ENCODE data around the gene GBF1. TPM values are rescaled to one million over a fixed set of nuclear protein-coding genes. Genes with fewer than 3 reads are reported as not detected.

The GBF1 gene
- total RNA-seq, 2 donors from 2014 or later: 53.1 to 59.1 TPM

GRCh38 chr10:102354451-102354850 lies 109.1 kb downstream of the GBF1 start:
- Histone ChIP-seq H3K27ac (no peak overlapping the region), H3K4me3 (no peak overlapping the region), H3K4me1 (replicated peaks) (no peaks in the 10 kb centered on the region), H3K27me3 (replicated peaks; ENCODE audit: insufficient read depth) (no peaks in the 10 kb centered on the region), H3K36me3 (peaks cover 6 to 11% of the 10 kb centered on the region in 2 donors), H3K9me3 (no peaks in the 10 kb centered on the region)
- DNase-seq (ENCODE audit: low spot score): no peak
- 82% methylated on average over 3 of the region's 3 CpGs for WGBS
- TF ChIP-seq CTCF (IDR thresholded peaks at IDR 0.05) (no peak), POLR2A (IDR thresholded peaks at IDR 0.05) (no peak), POLR2AphosphoS5 (IDR thresholded peaks at IDR 0.05) (no peak)
- intact Hi-C loops (cut with DNase I): loop anchor here (5.0 kb wide), 1 partner anchor 187 kb away; no protein-coding TSS in a partner anchor

GRCh38 chr10:102358712-102359382 lies 113.5 kb downstream of the GBF1 start:
- H3K4me1 ChIP-seq (replicated peaks): no peaks in the 10 kb centered on the region
- H3K27ac ChIP-seq: no peak overlapping the region
- no peaks in the 10 kb centered on the region for H3K9me3 ChIP-seq
- DNase-seq (ENCODE audit: low spot score): no peak
- no peaks in the 10 kb centered on the region for H3K27me3 ChIP-seq (replicated peaks; ENCODE audit: insufficient read depth)
- H3K36me3 ChIP-seq: peaks cover 9 to 34% of the 10 kb centered on the region in 2 donors
- TF ChIP-seq POLR2A (IDR thresholded peaks at IDR 0.05) (no peak), POLR2AphosphoS5 (IDR thresholded peaks at IDR 0.05) (no peak), CTCF (IDR thresholded peaks at IDR 0.05) (no peak)
- 95% methylated on average over 4 of the region's 4 CpGs for WGBS
- H3K4me3 ChIP-seq: no peak overlapping the region
- intact Hi-C loops (cut with DNase I): no loop called here

- Histone ChIP-seq H3K36me3 (peaks cover 25 to 49% of the 10 kb centered on the region in 2 donors), H3K4me3 (no peak overlapping the region), H3K27ac (no peak overlapping the region), H3K4me1 (replicated peaks) (no peaks in the 10 kb centered on the region), H3K9me3 (no peaks in the 10 kb centered on the region), H3K27me3 (replicated peaks; ENCODE audit: insufficient read depth) (no peaks in the 10 kb centered on the region)
- intact Hi-C loops (cut with DNase I): no loop called here
- no peak for TF ChIP-seq CTCF (IDR thresholded peaks at IDR 0.05)
- TF ChIP-seq POLR2AphosphoS5 (IDR thresholded peaks at IDR 0.05): no peak
- no peak for TF ChIP-seq POLR2A (IDR thresholded peaks at IDR 0.05)
- WGBS: 100% methylated on average over 1 of the region's 1 CpG
- DNase-seq (ENCODE audit: low spot score): no peak
These were observed 122.1 kb downstream of the GBF1 start for GRCh38 chr10:102367441-102367840.

- peaks cover 24 to 47% of the 10 kb centered on the region in 2 donors for H3K36me3 ChIP-seq
- TF ChIP-seq CTCF (IDR thresholded peaks at IDR 0.05) (no peak), POLR2AphosphoS5 (IDR thresholded peaks at IDR 0.05) (no peak), POLR2A (IDR thresholded peaks at IDR 0.05) (no peak)
- no peaks in the 10 kb centered on the region for H3K9me3 ChIP-seq
- no peak for DNase-seq (ENCODE audit: low spot score)
- no peak overlapping the region for H3K27ac ChIP-seq
- H3K4me1 ChIP-seq (replicated peaks): no peaks in the 10 kb centered on the region
- no peak overlapping the region for H3K4me3 ChIP-seq
- H3K27me3 ChIP-seq (replicated peaks; ENCODE audit: insufficient read depth): no peaks in the 10 kb centered on the region
- 60% methylated on average over 3 of the region's 3 CpGs for WGBS
- intact Hi-C loops (cut with DNase I): no loop called here
These were observed 122.7 kb downstream of the GBF1 start for GRCh38 chr10:102368077-102368476.

GRCh38 chr10:102371295-102371694 lies 126.0 kb downstream of the GBF1 start:
- Histone ChIP-seq H3K9me3 (no peaks in the 10 kb centered on the region), H3K27me3 (replicated peaks; ENCODE audit: insufficient read depth) (no peaks in the 10 kb centered on the region), H3K36me3 (peaks cover 21 to 38% of the 10 kb centered on the region in 2 donors), H3K4me3 (no peak overlapping the region), H3K4me1 (replicated peaks) (no peaks in the 10 kb centered on the region), H3K27ac (no peak overlapping the region)
- 98% methylated on average over 2 of the region's 2 CpGs for WGBS
- no peak for DNase-seq (ENCODE audit: low spot score)
- intact Hi-C loops (cut with DNase I): no loop called here
- TF ChIP-seq POLR2AphosphoS5 (IDR thresholded peaks at IDR 0.05) (no peak), POLR2A (IDR thresholded peaks at IDR 0.05) (no peak), CTCF (IDR thresholded peaks at IDR 0.05) (no peak)
